ENCODE measurements around the gene TOM1L2. TPM values are rescaled to one million over a fixed set of nuclear protein-coding genes. Genes with fewer than 3 reads are reported as not detected.

The TOM1L2 gene
- total RNA-seq, 1 experiment from 2014 or later = 45.2 TPM

DNA sequence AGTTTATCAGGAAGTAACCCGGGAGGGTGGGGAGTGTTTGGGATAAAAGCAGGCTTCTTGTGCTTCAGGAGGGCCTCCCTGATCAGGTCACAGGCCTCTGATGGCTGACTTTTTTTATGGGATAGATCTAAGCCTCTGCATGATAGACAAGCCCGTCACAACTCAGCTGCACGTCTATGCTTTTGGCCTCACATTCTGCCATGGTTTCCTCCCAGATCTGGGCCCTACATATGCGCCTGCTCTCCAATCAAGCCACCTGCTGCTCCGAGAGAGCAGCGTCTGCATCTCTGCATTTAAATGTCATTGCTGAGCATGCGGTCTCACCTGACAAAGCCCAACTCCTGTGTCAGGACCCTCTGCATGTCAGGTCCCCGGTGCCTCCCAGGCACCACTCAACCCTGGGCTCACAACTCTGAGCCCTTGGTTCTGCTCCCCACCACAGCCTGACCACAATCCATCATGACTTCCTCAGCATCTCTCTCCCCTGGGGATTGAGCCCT, 90.1 kb downstream of the TOM1L2 start:
- POLR2A ChIA-PET = no interaction called here
- no TSS peak for BruUV-seq (replicated peaks)
- intact Hi-C loops (cut with micrococcal nuclease; ENCODE audit: unreplicated experiment) = no loop called here
- no peak for TF ChIP-seq TCF7L2 (IDR thresholded peaks at IDR 0.05; ENCODE audit: low read depth, low read length)
- no peak for TF ChIP-seq POLR2AphosphoS5 (IDR thresholded peaks at IDR 0.05; ENCODE audit: low read depth, low read length)
- TF ChIP-seq, protein P1, sequence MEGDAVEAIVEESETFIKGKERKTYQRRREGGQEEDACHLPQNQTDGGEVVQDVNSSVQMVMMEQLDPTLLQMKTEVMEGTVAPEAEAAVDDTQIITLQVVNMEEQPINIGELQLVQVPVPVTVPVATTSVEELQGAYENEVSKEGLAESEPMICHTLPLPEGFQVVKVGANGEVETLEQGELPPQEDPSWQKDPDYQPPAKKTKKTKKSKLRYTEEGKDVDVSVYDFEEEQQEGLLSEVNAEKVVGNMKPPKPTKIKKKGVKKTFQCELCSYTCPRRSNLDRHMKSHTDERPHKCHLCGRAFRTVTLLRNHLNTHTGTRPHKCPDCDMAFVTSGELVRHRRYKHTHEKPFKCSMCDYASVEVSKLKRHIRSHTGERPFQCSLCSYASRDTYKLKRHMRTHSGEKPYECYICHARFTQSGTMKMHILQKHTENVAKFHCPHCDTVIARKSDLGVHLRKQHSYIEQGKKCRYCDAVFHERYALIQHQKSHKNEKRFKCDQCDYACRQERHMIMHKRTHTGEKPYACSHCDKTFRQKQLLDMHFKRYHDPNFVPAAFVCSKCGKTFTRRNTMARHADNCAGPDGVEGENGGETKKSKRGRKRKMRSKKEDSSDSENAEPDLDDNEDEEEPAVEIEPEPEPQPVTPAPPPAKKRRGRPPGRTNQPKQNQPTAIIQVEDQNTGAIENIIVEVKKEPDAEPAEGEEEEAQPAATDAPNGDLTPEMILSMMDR (IDR thresholded peaks at IDR 0.05) = no peak
- TF ChIP-seq, protein P2, sequence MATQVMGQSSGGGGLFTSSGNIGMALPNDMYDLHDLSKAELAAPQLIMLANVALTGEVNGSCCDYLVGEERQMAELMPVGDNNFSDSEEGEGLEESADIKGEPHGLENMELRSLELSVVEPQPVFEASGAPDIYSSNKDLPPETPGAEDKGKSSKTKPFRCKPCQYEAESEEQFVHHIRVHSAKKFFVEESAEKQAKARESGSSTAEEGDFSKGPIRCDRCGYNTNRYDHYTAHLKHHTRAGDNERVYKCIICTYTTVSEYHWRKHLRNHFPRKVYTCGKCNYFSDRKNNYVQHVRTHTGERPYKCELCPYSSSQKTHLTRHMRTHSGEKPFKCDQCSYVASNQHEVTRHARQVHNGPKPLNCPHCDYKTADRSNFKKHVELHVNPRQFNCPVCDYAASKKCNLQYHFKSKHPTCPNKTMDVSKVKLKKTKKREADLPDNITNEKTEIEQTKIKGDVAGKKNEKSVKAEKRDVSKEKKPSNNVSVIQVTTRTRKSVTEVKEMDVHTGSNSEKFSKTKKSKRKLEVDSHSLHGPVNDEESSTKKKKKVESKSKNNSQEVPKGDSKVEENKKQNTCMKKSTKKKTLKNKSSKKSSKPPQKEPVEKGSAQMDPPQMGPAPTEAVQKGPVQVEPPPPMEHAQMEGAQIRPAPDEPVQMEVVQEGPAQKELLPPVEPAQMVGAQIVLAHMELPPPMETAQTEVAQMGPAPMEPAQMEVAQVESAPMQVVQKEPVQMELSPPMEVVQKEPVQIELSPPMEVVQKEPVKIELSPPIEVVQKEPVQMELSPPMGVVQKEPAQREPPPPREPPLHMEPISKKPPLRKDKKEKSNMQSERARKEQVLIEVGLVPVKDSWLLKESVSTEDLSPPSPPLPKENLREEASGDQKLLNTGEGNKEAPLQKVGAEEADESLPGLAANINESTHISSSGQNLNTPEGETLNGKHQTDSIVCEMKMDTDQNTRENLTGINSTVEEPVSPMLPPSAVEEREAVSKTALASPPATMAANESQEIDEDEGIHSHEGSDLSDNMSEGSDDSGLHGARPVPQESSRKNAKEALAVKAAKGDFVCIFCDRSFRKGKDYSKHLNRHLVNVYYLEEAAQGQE (IDR thresholded peaks at IDR 0.05; ENCODE audit: insufficient read depth in 1 of 2, low read depth in 2 of 2, low read length in 1 of 2) = no peak
- no peak for TF ChIP-seq SIN3A (IDR thresholded peaks at IDR 0.05; ENCODE audit: borderline replicate concordance, insufficient read depth, low read depth, low read length)
- in situ Hi-C loops (cut with HindIII; ENCODE audit: low pct_unique_long_range_greater_than_20kb, low sequenced_read_pairs) = no loop called here
- H3K27me3 ChIP-seq (ENCODE audit: control insufficient read depth, insufficient read depth, low read length) = no peaks in the 10 kb centered on the region
- H3K4me1 ChIP-seq (ENCODE audit: control insufficient read depth, insufficient read depth, low read length) = no peaks in the 10 kb centered on the region; the same call in 1 of the 2 replicates
- CTCF ChIA-PET = no interaction called here
- H3K9me3 ChIP-seq (ENCODE audit: control insufficient read depth, insufficient read depth, low read depth, low read length) = no peaks in the 10 kb centered on the region
- H3K27ac ChIP-seq (ENCODE audit: low read length) = no peak overlapping the region
- H3K4me3 ChIP-seq (ENCODE audit: low read depth in 2 of 2, low read length in 2 of 2) = no peak overlapping the region
- ATAC-seq (no peak), DNase-seq (ENCODE audit: low read depth, low spot score) (no peak)
- H3K36me3 ChIP-seq (ENCODE audit: control insufficient read depth, insufficient read depth, low read length) = no peaks in the 10 kb centered on the region

GRCh38 chr17:17880577-17881196, 91.5 kb downstream of the TOM1L2 start:
- DNase-seq (ENCODE audit: low read depth, low spot score) = no peak
- Histone ChIP-seq H3K36me3 (ENCODE audit: control insufficient read depth, insufficient read depth, low read length) (no peaks in the 10 kb centered on the region), H3K27ac (ENCODE audit: low read length) (no peak overlapping the region), H3K9me3 (ENCODE audit: control insufficient read depth, insufficient read depth, low read depth, low read length) (no peaks in the 10 kb centered on the region), H3K4me1 (ENCODE audit: control insufficient read depth, insufficient read depth, low read length) (no peaks in the 10 kb centered on the region; the same call in 1 of the 2 replicates), H3K27me3 (ENCODE audit: control insufficient read depth, insufficient read depth, low read length) (no peaks in the 10 kb centered on the region), H3K4me3 (ENCODE audit: low read depth in 2 of 2, low read length in 2 of 2) (no peak overlapping the region)
- in situ Hi-C loops (cut with HindIII; ENCODE audit: low pct_unique_long_range_greater_than_20kb, low sequenced_read_pairs) = no loop called here
- POLR2A ChIA-PET = no interaction called here
- ATAC-seq = no peak
- TF ChIP-seq, protein P1 (IDR thresholded peaks at IDR 0.05) = no peak
- TF ChIP-seq TCF7L2 (IDR thresholded peaks at IDR 0.05; ENCODE audit: low read depth, low read length) (no peak), SIN3A (IDR thresholded peaks at IDR 0.05; ENCODE audit: borderline replicate concordance, insufficient read depth, low read depth, low read length) (no peak), POLR2AphosphoS5 (IDR thresholded peaks at IDR 0.05; ENCODE audit: low read depth, low read length) (no peak)
- TF ChIP-seq, protein P2 (IDR thresholded peaks at IDR 0.05; ENCODE audit: insufficient read depth in 1 of 2, low read depth in 2 of 2, low read length in 1 of 2) = no peak
- CTCF ChIA-PET = interaction anchor here (0.6 kb wide), 1 partner anchor 150 kb away, joined by 5 read pairs; no protein-coding TSS in a partner anchor
- intact Hi-C loops (cut with micrococcal nuclease; ENCODE audit: unreplicated experiment) = no loop called here
- no TSS peak for BruUV-seq (replicated peaks)

Data from Panc1 (cell line).